ENCODE data around the gene IGFBP5. TPM values are rescaled to one million over a fixed set of nuclear protein-coding genes. Genes with fewer than 3 reads are reported as not detected.
A peak's percentile ranks its signal among the peaks of the same experiment; 100 is the strongest.

IGFBP5 gene
- total RNA-seq, 1 experiment from 2014 or later = 3.9 TPM

- TF ChIP-seq EZH2 (IDR thresholded peaks at IDR 0.05) = no peak
These were observed 42.1 kb downstream of the IGFBP5 start (continued) for GRCh38 chr2:216653093-216653799.

GRCh38 chr2:216652566-216652965 lies 42.8 kb downstream of the IGFBP5 start:
- peaks cover 2 to 22% of the 10 kb centered on the region in 2 experiments; a peak in 1 of 4 replicates for H3K4me1 ChIP-seq (ENCODE audit: control insufficient read depth in 1 of 2, insufficient read depth in 2 of 2, low read length in 2 of 2)
- TF ChIP-seq ZNF274 (IDR thresholded peaks at IDR 0.05; ENCODE audit: low read depth, low read length) (no peak), RAD21 (IDR thresholded peaks at IDR 0.05; ENCODE audit: low read depth) (no peak), EGR1 (IDR thresholded peaks at IDR 0.05; ENCODE audit: low read depth) (no peak), SRF (IDR thresholded peaks at IDR 0.05; ENCODE audit: low read depth) (no peak), JUND (IDR thresholded peaks at IDR 0.05) (no peak), EZH2 (IDR thresholded peaks at IDR 0.05) (no peak), CBX3 (IDR thresholded peaks at IDR 0.05; ENCODE audit: low read depth) (no peak)
- RAD21 ChIA-PET (ENCODE audit: low non-redundant PET in 1 of 2, low total read pairs in 2 of 2, uncharacterized antibody in 2 of 2, unreplicated experiment in 2 of 2) = no interaction called here
- H3K9me3 ChIP-seq (ENCODE audit: control insufficient read depth in 1 of 2, insufficient read depth in 1 of 2, low read depth in 1 of 2, low read length in 2 of 2) = no peaks in the 10 kb centered on the region
- H3K4me3 ChIP-seq (replicated peaks in 1 of 2; ENCODE audit: low read depth in 1 of 2, low read length in 2 of 2) = no peak overlapping the region
- CTCF ChIA-PET = no interaction called here
- DNase-seq (ENCODE audit: low read depth, low spot score) (no peak), ATAC-seq (no peak)
- POLR2A ChIA-PET = no interaction called here
- H3K9ac ChIP-seq (ENCODE audit: low read length) = no peak overlapping the region
- no peaks in the 10 kb centered on the region for H3K9me2 ChIP-seq (ENCODE audit: insufficient read depth)
- no peak overlapping the region for H3K27ac ChIP-seq (ENCODE audit: low read depth, low read length)
- H3K4me2 ChIP-seq (ENCODE audit: low read length) = no peak overlapping the region
- BruUV-seq (replicated peaks) = no TSS peak
- no peaks in the 10 kb centered on the region for H3K27me3 ChIP-seq (ENCODE audit: insufficient read depth, low read length)
- H2AFZ ChIP-seq (ENCODE audit: low read depth, low read length, poor library complexity, severe bottlenecking) = no peak overlapping the region
- no peaks in the 10 kb centered on the region for H3K36me3 ChIP-seq (ENCODE audit: control insufficient read depth in 1 of 2, insufficient read depth in 2 of 2, low read length in 2 of 2)
- peaks cover 9% of the 10 kb centered on the region; the same call in 1 of the 2 replicates for H3K79me2 ChIP-seq (ENCODE audit: insufficient read depth, low read length)
- H4K20me1 ChIP-seq (ENCODE audit: insufficient read depth) = no peaks in the 10 kb centered on the region
- intact Hi-C loops (cut with micrococcal nuclease) = no loop called here

GRCh38 chr2:216651351-216651881 lies 43.9 kb downstream of the IGFBP5 start:
- BruUV-seq (replicated peaks) = no TSS peak
- peaks cover 2 to 22% of the 10 kb centered on the region in 2 experiments; a peak in 1 of 4 replicates for H3K4me1 ChIP-seq (ENCODE audit: control insufficient read depth in 1 of 2, insufficient read depth in 2 of 2, low read length in 2 of 2)
- no peak overlapping the region for H3K27ac ChIP-seq (ENCODE audit: low read depth, low read length)
- peaks cover 9% of the 10 kb centered on the region; the same call in 1 of the 2 replicates for H3K79me2 ChIP-seq (ENCODE audit: insufficient read depth, low read length)
- ChIA-PET CTCF (no interaction called here), RAD21 (ENCODE audit: low non-redundant PET in 1 of 2, low total read pairs in 2 of 2, uncharacterized antibody in 2 of 2, unreplicated experiment in 2 of 2) (no interaction called here), POLR2A (no interaction called here)
- H3K27me3 ChIP-seq (ENCODE audit: insufficient read depth, low read length) = no peaks in the 10 kb centered on the region
- intact Hi-C loops (cut with micrococcal nuclease) = no loop called here
- H3K4me2 ChIP-seq (ENCODE audit: low read length) = 0 out of 2 replicates have a peak overlapping the region, but pooled peaks have one; percentile 14
- ATAC-seq = no peak
- no peak for DNase-seq (ENCODE audit: low read depth, low spot score)
- TF ChIP-seq FOSL1 (IDR thresholded peaks at IDR 0.05; ENCODE audit: low read depth) (peak; percentile 49), SIN3A (IDR thresholded peaks at IDR 0.05; ENCODE audit: low read depth) (no peak), ZNF274 (IDR thresholded peaks at IDR 0.05; ENCODE audit: low read depth, low read length) (no peak), ELF1 (IDR thresholded peaks at IDR 0.05; ENCODE audit: borderline replicate concordance, low read depth) (no peak), JUND (IDR thresholded peaks at IDR 0.05) (peak; percentile 48; the same call in 1 of the 2 replicates), POLR2A (IDR thresholded peaks at IDR 0.05; ENCODE audit: borderline replicate concordance, extremely low read depth, insufficient read depth, insufficient read length) (no peak), ATF3 (IDR thresholded peaks at IDR 0.05) (no peak), EZH2phosphoT487 (IDR thresholded peaks at IDR 0.05; ENCODE audit: borderline replicate concordance) (no peak), EZH2 (IDR thresholded peaks at IDR 0.05) (no peak), CEBPB (IDR thresholded peaks at IDR 0.05; ENCODE audit: low read depth) (no peak)
- H3K4me3 ChIP-seq (replicated peaks in 1 of 2; ENCODE audit: low read depth in 1 of 2, low read length in 2 of 2) = no peak overlapping the region
- H4K20me1 ChIP-seq (ENCODE audit: insufficient read depth) = no peaks in the 10 kb centered on the region
- no peak overlapping the region for H3K9ac ChIP-seq (ENCODE audit: low read length)
- no peaks in the 10 kb centered on the region for H3K36me3 ChIP-seq (ENCODE audit: control insufficient read depth in 1 of 2, insufficient read depth in 2 of 2, low read length in 2 of 2)
- no peak overlapping the region for H2AFZ ChIP-seq (ENCODE audit: low read depth, low read length, poor library complexity, severe bottlenecking)
- H3K9me3 ChIP-seq (ENCODE audit: control insufficient read depth in 1 of 2, insufficient read depth in 1 of 2, low read depth in 1 of 2, low read length in 2 of 2) = no peaks in the 10 kb centered on the region
- H3K9me2 ChIP-seq (ENCODE audit: insufficient read depth) = no peaks in the 10 kb centered on the region
